ENCODE data around the gene SMIM7.

SMIM7 gene

GRCh38 chr19:16620018-16620417, 39.9 kb downstream of the SMIM7 start:
- DNase-seq, result no peak

GRCh38 chr19:16619457-16619856, 40.5 kb downstream of the SMIM7 start:
- DNase-seq, result no peak

GRCh38 chr19:16618248-16618647, 41.7 kb downstream of the SMIM7 start:
- DNase-seq, result no peak

- DNase-seq, result no peak
Measured at GRCh38 chr19:16615808-16616207, 44.1 kb downstream of the SMIM7 start.

GRCh38 chr19:16614941-16615340, 45.0 kb downstream of the SMIM7 start:
- no peak for DNase-seq

GRCh38 chr19:16613841-16614240, 46.1 kb downstream of the SMIM7 start:
- DNase-seq, result no peak

- no peak for DNase-seq
Measured at GRCh38 chr19:16612636-16613035, 47.3 kb downstream of the SMIM7 start.

GRCh38 chr19:16611121-16611520, 48.8 kb downstream of the SMIM7 start:
- no peak for DNase-seq

GRCh38 chr19:16609511-16610200, 50.3 kb downstream of the SMIM7 start:
- DNase-seq, result no peak

- DNase-seq, result no peak
Measured at GRCh38 chr19:16608290-16608739, 51.6 kb downstream of the SMIM7 start.

GRCh38 chr19:16607819-16608218, 52.1 kb downstream of the SMIM7 start:
- no peak for DNase-seq

GRCh38 chr19:16605553-16605994, 54.4 kb downstream of the SMIM7 start:
- DNase-seq, result no peak

GRCh38 chr19:16605115-16605514, 54.8 kb downstream of the SMIM7 start:
- DNase-seq, result no peak

- no peak for DNase-seq
Measured at GRCh38 chr19:16604615-16605014, 55.3 kb downstream of the SMIM7 start.

- DNase-seq, result no peak
Measured at GRCh38 chr19:16603090-16603489, 56.9 kb downstream of the SMIM7 start.

- DNase-seq, result no peak
Measured at GRCh38 chr19:16601378-16602052, 58.4 kb downstream of the SMIM7 start.

- no peak for DNase-seq
Measured at GRCh38 chr19:16600824-16601223, 59.1 kb downstream of the SMIM7 start.

GRCh38 chr19:16599655-16600346, 60.1 kb downstream of the SMIM7 start:
- no peak for DNase-seq

- DNase-seq, result no peak
Measured at GRCh38 chr19:16598848-16599247, 61.1 kb downstream of the SMIM7 start.

GRCh38 chr19:16596399-16596798, 63.5 kb downstream of the SMIM7 start:
- DNase-seq, result no peak
